CD4-positive, alpha-beta memory T cell (primary cell): ENCODE data around the gene ORMDL2. TPM values are rescaled to one million over a fixed set of nuclear protein-coding genes. Genes with fewer than 3 reads are reported as not detected.

ENCODE experiments used
- CTCF ChIA-PET: fragments of 350-600 bp; sonication (Branson Sonifier 250); formaldehyde crosslinking; loops from one replicate; lab custom pipeline; 2021; ENCODE audit warnings: inconsistent platforms; ENCODE audit not compliant: partially characterized antibody; lab: Charles Lee
- POLR2A ChIA-PET: fragments of 350-600 bp; sonication (Branson Sonifier 250); formaldehyde crosslinking; loops from one replicate; lab custom pipeline; 2021; ENCODE audit not compliant: partially characterized antibody; lab: Charles Lee
- DNase-seq, 5 donors: peaks; one replicate each; pipeline versions ENCODE4 v3.0.0 to v3.0.0-alpha.2; 2020 to 2022; ENCODE audit warnings: mixed read lengths in 1 of 5
- H3K27ac ChIP-seq: one replicate; pipeline ENCODE4 v1.7.0; 2013; ENCODE audit warnings: low read depth, low read length
- H3K27me3 ChIP-seq: 2 replicates; pipeline ENCODE4 v1.7.0; 2013; ENCODE audit warnings: mild to moderate bottlenecking, low read length, moderate library complexity; ENCODE audit not compliant: insufficient read depth
- H3K36me3 ChIP-seq: 2 replicates; pipeline ENCODE4 v1.7.0; 2013; ENCODE audit warnings: mild to moderate bottlenecking, low read length, moderate library complexity; ENCODE audit not compliant: insufficient read depth
- H3K4me1 ChIP-seq: 2 replicates; pipeline ENCODE4 v1.7.0; 2013; ENCODE audit warnings: mild to moderate bottlenecking, low read length, moderate library complexity; ENCODE audit not compliant: insufficient read depth
- H3K4me3 ChIP-seq, 2 donors: one replicate each; pipeline ENCODE4 v1.7.0; 2013; ENCODE audit warnings: low read length in 2 of 2, mild to moderate bottlenecking in 1 of 2
- H3K9me3 ChIP-seq, 2 donors: one replicate each; pipeline ENCODE4 v1.7.0; 2013; ENCODE audit warnings: low read length in 2 of 2, control low read depth in 1 of 2; ENCODE audit not compliant: control insufficient read depth in 1 of 2
- H3K27ac Mint-ChIP-seq, 7 donors: one replicate each; pipeline ENCODE4 v1.8.0; 2020 to 2021; ENCODE audit warnings: mixed read lengths in 7 of 7, mild to moderate bottlenecking in 6 of 7, inconsistent platforms in 3 of 7, moderate library complexity in 3 of 7
- H3K27me3 Mint-ChIP-seq, 2 donors: one replicate each; pipeline ENCODE4 v1.8.0; 2020 to 2021; ENCODE audit warnings: mixed read lengths in 2 of 2
- H3K36me3 Mint-ChIP-seq, 2 donors: one replicate each; pipeline ENCODE4 v1.8.0; 2020 to 2021; ENCODE audit warnings: mixed read lengths in 2 of 2, inconsistent platforms in 1 of 2, mild to moderate bottlenecking in 1 of 2
- H3K4me1 Mint-ChIP-seq, 4 donors: one replicate each; pipeline ENCODE4 v1.8.0; 2020 to 2021; ENCODE audit warnings: mixed read lengths in 4 of 4, mild to moderate bottlenecking in 1 of 4
- H3K4me3 Mint-ChIP-seq, 8 donors: one replicate each; pipeline ENCODE4 v1.8.0; 2020 to 2021; ENCODE audit warnings: mixed read lengths in 8 of 8, mild to moderate bottlenecking in 7 of 8, moderate library complexity in 6 of 8, inconsistent platforms in 3 of 8
- H3K9me3 Mint-ChIP-seq, 8 donors: one replicate each; pipeline ENCODE4 v1.8.0; 2020 to 2021; ENCODE audit warnings: mixed read lengths in 8 of 8, mild to moderate bottlenecking in 5 of 8, inconsistent platforms in 3 of 8, moderate library complexity in 1 of 8
- intact Hi-C: fragments of 100-400 bp; cut with micrococcal nuclease; formaldehyde crosslinking; loops from one replicate; pipeline ENCODE4 v1.15.1; 2023
- polyA plus RNA-seq, 2 donors: library from polyadenylated mRNA; unstranded; fragments of 300-500 nt; fragmentation: Illumina TruSeq; gene quantifications; one replicate each; pipeline ENCODE4 v1.2.3, GENCODE V29; 2021
- total RNA-seq, 2 experiments: library from RNA; stranded (reverse); gene quantifications; one replicate each; pipeline ENCODE4 v1.2.3, GENCODE V29; 2021

Gene ORMDL2
- total and polyA plus RNA-seq, 4 experiments from 2014 or later, result 42.6 to 142 (median 70.1) TPM

DNA sequence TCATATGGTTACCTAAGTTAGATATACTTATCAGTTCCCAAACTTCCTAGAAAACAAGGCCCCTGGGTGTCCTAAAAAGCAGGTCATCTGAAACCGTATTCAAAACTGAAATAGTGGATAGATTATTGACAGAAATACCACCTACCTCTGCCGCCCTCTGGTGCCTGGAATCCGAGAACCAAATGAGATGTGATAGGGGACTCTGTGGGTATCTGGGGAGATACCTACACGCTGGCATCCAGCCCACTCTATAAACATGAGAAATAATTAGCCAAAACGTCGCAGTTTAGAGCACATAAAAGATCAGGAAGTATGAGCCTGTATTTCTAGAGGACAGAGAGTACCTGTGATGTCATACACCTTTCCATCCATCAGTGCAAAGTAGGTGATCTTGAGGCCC is 4.4 kb downstream of the ORMDL2 start:
- Mint-ChIP-seq H3K9me3 (no peaks in the 10 kb centered on the region), H3K4me3 (no peak overlapping the region), H3K36me3 (peaks cover 17 to 46% of the 10 kb centered on the region in 2 donors), H3K27ac (peak overlapping the region in 2 of 7 donors; percentile 38 to 62), H3K27me3 (no peaks in the 10 kb centered on the region), H3K4me1 (peaks cover 14 to 23% (median 22%) of the 10 kb centered on the region in 4 donors)
- Histone ChIP-seq H3K9me3 (no peaks in the 10 kb centered on the region), H3K27me3 (no peaks in the 10 kb centered on the region), H3K4me1 (peaks cover 45% of the 10 kb centered on the region), H3K27ac (no peak overlapping the region), H3K4me3 (no peak overlapping the region), H3K36me3 (peaks cover 39% of the 10 kb centered on the region)
- DNase-seq, result no peak
- ChIA-PET POLR2A (interaction anchor here (1.1 to 7.5 kb wide), 4 partner anchors 109 to 223 kb away, joined by 3 to 210 read pairs (median 5); partner anchors contain the start of genes DGKA, PYM1 and RAB5B), CTCF (interaction anchor here (1.0 to 1.8 kb wide), 2 partner anchors 9 to 84 kb away, joined by 3 to 7 read pairs; no protein-coding TSS in a partner anchor)
- intact Hi-C loops, result loop anchor here (10.0 kb wide), 1 partner anchor 813 kb away; the partner anchor contains the start of gene BAZ2A

- H3K9me3 ChIP-seq, result no peaks in the 10 kb centered on the region
- no peaks in the 10 kb centered on the region for H3K9me3 Mint-ChIP-seq
- H3K27me3 ChIP-seq, result no peaks in the 10 kb centered on the region
- H3K27ac ChIP-seq, result no peak overlapping the region
- CTCF ChIA-PET, result interaction anchor here (0.9 to 1.8 kb wide), 2 partner anchors 85 to 103 kb away, joined by 3 to 7 read pairs; no protein-coding TSS in a partner anchor
- H3K4me1 ChIP-seq, result peaks cover 56% of the 10 kb centered on the region
- POLR2A ChIA-PET, result interaction anchor here (1.1 to 1.6 kb wide), 4 partner anchors 80 to 222 kb away, joined by 3 to 5 read pairs (median 5); partner anchors contain the start of gene RAB5B
- peaks cover 25 to 34% (median 32%) of the 10 kb centered on the region in 4 donors for H3K4me1 Mint-ChIP-seq
- no peaks in the 10 kb centered on the region for H3K27me3 Mint-ChIP-seq
- no peak for DNase-seq
- H3K36me3 ChIP-seq, result peaks cover 39% of the 10 kb centered on the region
- no peak overlapping the region for H3K4me3 Mint-ChIP-seq
- H3K36me3 Mint-ChIP-seq, result peaks cover 17 to 48% of the 10 kb centered on the region in 2 donors
- no peak overlapping the region for H3K4me3 ChIP-seq
- H3K27ac Mint-ChIP-seq, result peak overlapping the region in 6 of 7 donors; percentile 37 to 86 (median 58)
- intact Hi-C loops, result loop anchor here (10.0 kb wide), 1 partner anchor 811 kb away; the partner anchor contains the start of gene BAZ2A
Observed at GRCh38 chr12:55823419-55823818, 5.6 kb downstream of the ORMDL2 start.

GRCh38 chr12:55824726-55825125 is 6.9 kb downstream of the ORMDL2 start:
- Histone ChIP-seq H3K36me3 (peaks cover 32% of the 10 kb centered on the region), H3K4me1 (peaks cover 48% of the 10 kb centered on the region), H3K9me3 (no peaks in the 10 kb centered on the region), H3K27me3 (no peaks in the 10 kb centered on the region), H3K27ac (peak overlapping the region; percentile 13), H3K4me3 (no peak overlapping the region)
- ChIA-PET POLR2A (interaction anchor here (0.6 to 1.7 kb wide), 7 partner anchors 103 to 305 kb away, joined by 3 to 6 read pairs (median 3); partner anchors contain the start of genes PYM1 and RAB5B), CTCF (interaction anchor here (1.2 to 1.8 kb wide), 3 partner anchors 86 to 149 kb away, joined by 3 to 7 read pairs (median 4); partner anchors contain the start of gene RAB5B)
- DNase-seq, result no peak
- H3K4me3 Mint-ChIP-seq, result peak overlapping the region in 2 of 8 donors; percentile 17 to 25
- H3K27me3 Mint-ChIP-seq, result no peaks in the 10 kb centered on the region
- peak overlapping the region in 6 of 7 donors; percentile 18 to 95 (median 77) for H3K27ac Mint-ChIP-seq
- peaks cover 13 to 44% of the 10 kb centered on the region in 2 donors for H3K36me3 Mint-ChIP-seq
- H3K9me3 Mint-ChIP-seq, result no peaks in the 10 kb centered on the region
- intact Hi-C loops, result loop anchor here (10.0 kb wide), 1 partner anchor 810 kb away; the partner anchor contains the start of gene BAZ2A
- peaks cover 19 to 43% (median 31%) of the 10 kb centered on the region in 4 donors for H3K4me1 Mint-ChIP-seq

DNA sequence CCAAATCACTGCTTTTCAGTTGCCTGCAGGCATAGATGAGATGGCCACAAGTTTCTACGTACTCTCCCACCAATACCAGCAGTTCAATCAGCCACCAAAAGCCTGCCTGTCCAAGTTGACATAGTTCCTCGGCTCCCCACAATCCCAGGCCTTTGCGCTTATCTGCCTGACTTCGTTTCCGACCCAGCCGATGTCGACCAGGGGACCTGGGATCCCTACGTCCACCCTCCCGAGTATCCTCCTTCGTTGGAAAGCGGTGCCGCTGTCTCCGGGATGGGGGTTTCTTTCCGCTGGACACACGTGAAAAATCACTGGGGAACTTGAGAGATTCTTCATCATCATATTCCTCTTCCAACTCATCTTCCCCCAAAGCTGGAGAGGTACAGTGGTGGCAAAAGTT is 10.0 kb downstream of the ORMDL2 start:
- peak overlapping the region; percentile 59 for H3K27ac ChIP-seq
- CTCF ChIA-PET, result interaction anchor here (1.0 to 3.5 kb wide), 3 partner anchors 9 to 113 kb away, joined by 5 to 39 read pairs (median 13); partner anchors contain the start of genes ORMDL2 and SARNP
- H3K4me1 ChIP-seq, result peaks cover 63% of the 10 kb centered on the region

GRCh38 chr12:55828357-55828756 is 10.5 kb downstream of the ORMDL2 start:
- Mint-ChIP-seq H3K9me3 (no peaks in the 10 kb centered on the region), H3K4me1 (peaks cover 33 to 72% (median 44%) of the 10 kb centered on the region in 4 donors), H3K27me3 (no peaks in the 10 kb centered on the region), H3K4me3 (peak overlapping the region; percentile 95 to 99 (median 98)), H3K27ac (peak overlapping the region; percentile 89 to 97 (median 95)), H3K36me3 (peaks cover 0 to 20% of the 10 kb centered on the region in 2 donors)
- no peaks in the 10 kb centered on the region for H3K27me3 ChIP-seq
- H3K4me3 ChIP-seq, result peak overlapping the region; percentile 55 to 57
- no peaks in the 10 kb centered on the region for H3K9me3 ChIP-seq
- ChIA-PET POLR2A (interaction anchor here (1.1 to 7.3 kb wide), 9 partner anchors 10 to 213 kb away, joined by 3 to 203 read pairs (median 14); partner anchors contain the start of genes DGKA, ORMDL2, PYM1 and RAB5B), CTCF (interaction anchor here (1.9 to 3.5 kb wide), 3 partner anchors 9 to 112 kb away, joined by 13 to 39 read pairs (median 13); partner anchors contain the start of genes ORMDL2, PYM1 and SARNP)
- peaks cover 63% of the 10 kb centered on the region for H3K4me1 ChIP-seq
- intact Hi-C loops, result loop anchor here (10.0 kb wide), 1 partner anchor 806 kb away; the partner anchor contains the start of gene BAZ2A
- no peaks in the 10 kb centered on the region for H3K36me3 ChIP-seq
- peak overlapping the region; percentile 59 for H3K27ac ChIP-seq
- no peak for DNase-seq

More for the DNA sequence above, 10.0 kb downstream of the ORMDL2 start:
- H3K4me3 ChIP-seq, result no peak overlapping the region
- POLR2A ChIA-PET, result interaction anchor here (1.5 to 7.3 kb wide), 4 partner anchors 9 to 146 kb away, joined by 4 to 203 read pairs (median 88); partner anchors contain the start of genes DGKA, ORMDL2, PYM1 and RAB5B
- intact Hi-C loops, result loop anchor here (10.0 kb wide), 1 partner anchor 807 kb away; the partner anchor contains the start of gene BAZ2A
- Mint-ChIP-seq H3K27ac (peak overlapping the region; percentile 73 to 95 (median 90)), H3K4me3 (peak overlapping the region; percentile 64 to 99 (median 98)), H3K36me3 (peaks cover 0 to 26% of the 10 kb centered on the region in 2 donors), H3K4me1 (peaks cover 33 to 72% (median 44%) of the 10 kb centered on the region in 4 donors), H3K9me3 (no peaks in the 10 kb centered on the region), H3K27me3 (no peaks in the 10 kb centered on the region)
- no peak for DNase-seq
- peaks cover 3% of the 10 kb centered on the region for H3K36me3 ChIP-seq
- no peaks in the 10 kb centered on the region for H3K27me3 ChIP-seq
- H3K9me3 ChIP-seq, result no peaks in the 10 kb centered on the region

DNA sequence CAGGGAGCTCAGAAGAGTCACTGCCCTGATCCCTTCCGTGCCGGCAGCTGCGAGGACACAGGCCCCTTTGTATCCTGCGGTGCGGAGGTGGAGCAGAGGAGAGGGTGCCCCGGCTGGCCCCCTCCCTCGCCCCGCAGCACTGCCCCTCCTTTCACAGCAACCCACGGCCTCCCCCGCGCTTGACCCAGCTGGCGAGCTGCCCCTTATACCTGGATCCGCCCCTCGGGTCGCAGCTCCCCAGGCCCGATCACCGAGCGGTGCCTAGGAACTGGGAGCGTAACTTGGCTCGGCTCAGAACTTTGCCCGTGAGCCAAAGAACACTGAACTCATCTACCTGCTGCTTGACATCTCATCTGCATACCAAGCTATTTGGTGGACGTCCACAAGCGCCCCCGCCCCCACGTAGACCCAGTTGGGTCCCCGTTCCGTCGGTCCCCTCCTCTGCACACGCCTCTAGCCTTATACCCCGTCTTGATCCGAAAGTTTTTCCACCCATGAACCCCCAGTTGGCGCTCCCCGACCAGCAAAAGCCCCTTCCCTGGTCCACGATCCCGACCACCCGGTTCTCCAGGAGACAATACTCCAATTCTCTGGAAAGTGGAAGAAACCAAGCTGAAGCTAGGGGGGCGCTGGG is 12.2 kb downstream of the ORMDL2 start:
- Histone ChIP-seq H3K27me3 (no peaks in the 10 kb centered on the region), H3K36me3 (no peaks in the 10 kb centered on the region), H3K9me3 (no peaks in the 10 kb centered on the region), H3K27ac (peak overlapping the region; percentile 59), H3K4me1 (peaks cover 54% of the 10 kb centered on the region), H3K4me3 (peak overlapping the region; percentile 88 to 93)
- H3K27ac Mint-ChIP-seq, result peak overlapping the region; percentile 89 to 97 (median 95)
- H3K4me3 Mint-ChIP-seq, result peak overlapping the region; percentile 95 to 99 (median 98)
- CTCF ChIA-PET, result interaction anchor here (0.6 to 3.5 kb wide), 17 partner anchors 11 to 634 kb away, joined by 3 to 39 read pairs (median 4); partner anchors contain the start of genes BLOC1S1, ORMDL2, PYM1 and RAB5B
- intact Hi-C loops, result loop anchor here (1.0 to 10.0 kb wide), 7 partner anchors 13 to 805 kb away; partner anchors contain the start of genes BAZ2A, BLOC1S1, MYL6B and PYM1
- peaks cover 0 to 12% of the 10 kb centered on the region in 2 donors for H3K36me3 Mint-ChIP-seq
- peaks cover 28 to 66% (median 41%) of the 10 kb centered on the region in 4 donors for H3K4me1 Mint-ChIP-seq
- H3K9me3 Mint-ChIP-seq, result no peaks in the 10 kb centered on the region
- no peaks in the 10 kb centered on the region for H3K27me3 Mint-ChIP-seq
- DNase-seq, result peak in 4 of 5 donors; percentile 18 to 55 (median 22)
- POLR2A ChIA-PET, result interaction anchor here (0.5 to 7.3 kb wide), 32 partner anchors 9 to 486 kb away, joined by 3 to 203 read pairs (median 4); partner anchors contain the start of genes BLOC1S1, CNPY2, DGKA and GDF11
